ENCODE measurements around the gene SMG6. TPM values are rescaled to one million over a fixed set of nuclear protein-coding genes. Genes with fewer than 3 reads are reported as not detected.

SMG6 gene
- total and polyA plus RNA-seq, 8 donors: 17.0 to 102 (median 24.4) TPM

DNA sequence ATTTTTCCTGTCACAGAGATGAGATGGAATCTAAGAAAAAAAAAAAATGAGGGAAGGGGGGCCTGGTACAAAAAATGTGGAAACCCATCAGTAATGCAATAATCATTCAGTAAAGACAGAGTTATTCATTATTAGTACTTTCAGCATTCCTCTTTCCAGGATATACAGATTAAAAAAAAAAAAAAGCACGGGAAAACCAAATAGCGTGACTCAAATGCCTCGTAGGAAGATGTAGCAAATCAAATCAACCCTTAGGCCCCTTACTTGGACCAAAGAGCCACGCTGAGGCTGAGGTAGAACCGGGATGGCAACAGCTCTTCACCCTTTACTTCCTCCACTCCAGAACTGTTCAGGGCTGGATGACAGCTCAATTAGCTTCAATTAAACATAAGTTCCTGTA lies 52.5 kb downstream of the SMG6 start:
- intact Hi-C loops (cut with DNase I; ENCODE audit: low total_unique reads): no loop called here
- TF ChIP-seq POLR2A (IDR thresholded peaks at IDR 0.05): no peak
- no peak for TF ChIP-seq EP300 (IDR thresholded peaks at IDR 0.05)
- TF ChIP-seq, protein P1, sequence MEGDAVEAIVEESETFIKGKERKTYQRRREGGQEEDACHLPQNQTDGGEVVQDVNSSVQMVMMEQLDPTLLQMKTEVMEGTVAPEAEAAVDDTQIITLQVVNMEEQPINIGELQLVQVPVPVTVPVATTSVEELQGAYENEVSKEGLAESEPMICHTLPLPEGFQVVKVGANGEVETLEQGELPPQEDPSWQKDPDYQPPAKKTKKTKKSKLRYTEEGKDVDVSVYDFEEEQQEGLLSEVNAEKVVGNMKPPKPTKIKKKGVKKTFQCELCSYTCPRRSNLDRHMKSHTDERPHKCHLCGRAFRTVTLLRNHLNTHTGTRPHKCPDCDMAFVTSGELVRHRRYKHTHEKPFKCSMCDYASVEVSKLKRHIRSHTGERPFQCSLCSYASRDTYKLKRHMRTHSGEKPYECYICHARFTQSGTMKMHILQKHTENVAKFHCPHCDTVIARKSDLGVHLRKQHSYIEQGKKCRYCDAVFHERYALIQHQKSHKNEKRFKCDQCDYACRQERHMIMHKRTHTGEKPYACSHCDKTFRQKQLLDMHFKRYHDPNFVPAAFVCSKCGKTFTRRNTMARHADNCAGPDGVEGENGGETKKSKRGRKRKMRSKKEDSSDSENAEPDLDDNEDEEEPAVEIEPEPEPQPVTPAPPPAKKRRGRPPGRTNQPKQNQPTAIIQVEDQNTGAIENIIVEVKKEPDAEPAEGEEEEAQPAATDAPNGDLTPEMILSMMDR (IDR thresholded peaks at IDR 0.05): no peak
- TF ChIP-seq POLR2AphosphoS5 (IDR thresholded peaks at IDR 0.05): no peak
- Histone ChIP-seq H3K4me3 (no peak overlapping the region), H3K27me3 (no peaks in the 10 kb centered on the region), H3K27ac (no peak overlapping the region), H3K4me1 (no peaks in the 10 kb centered on the region), H3K36me3 (peaks cover 3 to 51% (median 35%) of the 10 kb centered on the region in 4 donors), H3K9me3 (no peaks in the 10 kb centered on the region)
- 70 to 88% (median 81%) methylated on average over 5 of the region's 5 CpGs for WGBS, 5 donors
- DNase-seq: no peak

DNA sequence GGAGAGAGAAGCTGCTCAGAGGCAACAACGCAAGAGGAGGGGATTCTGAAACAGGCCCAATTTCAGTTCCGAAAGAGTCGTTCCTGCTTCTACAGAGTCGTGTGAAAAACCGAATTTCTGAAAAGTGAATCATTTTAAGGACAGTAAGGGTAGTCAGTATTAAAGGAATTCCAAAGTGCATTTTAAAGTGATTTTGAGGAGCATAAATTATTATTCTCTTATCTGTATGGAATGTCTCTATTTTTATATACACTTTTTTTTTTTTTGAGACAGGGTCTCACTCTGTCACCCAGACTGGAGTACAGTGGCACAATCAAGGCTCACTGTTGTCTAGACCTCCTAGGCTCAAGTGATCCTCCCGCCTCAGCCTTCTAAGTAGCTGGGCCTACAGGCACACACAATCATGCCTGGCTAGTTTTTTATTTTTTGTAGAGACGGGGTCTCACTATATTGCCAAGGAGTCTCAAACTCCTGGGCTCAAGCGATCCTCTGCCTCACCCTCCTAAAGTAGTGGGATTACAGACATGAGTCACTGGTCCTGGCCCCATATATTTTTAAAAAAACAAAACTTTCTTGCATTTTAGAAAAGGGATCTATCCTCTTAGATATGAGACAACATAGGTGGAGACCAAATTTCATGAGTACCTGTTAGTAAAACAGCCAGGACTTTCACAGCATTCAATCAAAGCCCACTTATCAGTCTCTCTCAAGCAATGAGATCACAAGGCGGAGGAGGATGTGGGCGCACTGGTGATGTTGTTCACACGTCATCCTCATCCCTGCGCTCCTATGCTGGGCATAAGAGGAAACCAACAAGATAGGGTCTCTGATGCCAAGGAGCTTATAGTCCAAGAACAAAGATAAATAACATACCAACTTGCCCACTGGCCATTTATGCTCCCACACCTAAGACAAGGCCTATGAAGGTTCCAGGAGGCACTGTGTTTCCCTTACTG lies 53.2 kb downstream of the SMG6 start:
- TF ChIP-seq, protein P1 (IDR thresholded peaks at IDR 0.05): no peak
- TF ChIP-seq EP300 (IDR thresholded peaks at IDR 0.05) (no peak), POLR2AphosphoS5 (IDR thresholded peaks at IDR 0.05) (no peak), POLR2A (IDR thresholded peaks at IDR 0.05) (no peak)
- no peak overlapping the region for H3K27ac ChIP-seq
- intact Hi-C loops (cut with DNase I; ENCODE audit: low total_unique reads): no loop called here
- no peaks in the 10 kb centered on the region for H3K27me3 ChIP-seq
- no peak overlapping the region for H3K4me3 ChIP-seq
- 89 to 94% (median 92%) methylated on average over 12 of the region's 12 CpGs for WGBS, 5 donors
- DNase-seq: peak in 1 of 2 donors; percentile 49
- peaks cover 0 to under 1% (median 0%) of the 10 kb centered on the region in 4 donors for H3K4me1 ChIP-seq
- H3K36me3 ChIP-seq: peaks cover 3 to 46% (median 32%) of the 10 kb centered on the region in 4 donors
- no peaks in the 10 kb centered on the region for H3K9me3 ChIP-seq

DNA sequence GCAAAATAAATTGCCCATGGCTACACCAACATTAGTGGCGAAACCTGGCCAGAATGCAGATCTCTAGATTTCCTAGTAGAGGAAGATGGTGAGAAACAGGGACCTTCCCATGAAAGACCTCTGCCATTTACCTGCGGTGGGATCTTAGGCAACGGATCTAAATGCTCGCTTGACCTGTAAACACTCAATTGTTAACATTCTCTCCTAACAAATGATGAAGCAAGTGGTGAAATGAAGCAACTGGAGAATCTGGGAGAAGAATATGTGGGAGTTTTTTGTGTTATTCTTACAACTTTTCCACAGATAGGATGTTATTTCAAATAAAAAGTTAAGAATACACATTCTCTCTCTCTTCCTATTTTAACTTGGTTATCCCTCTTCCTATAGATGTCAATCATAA lies 56.6 kb downstream of the SMG6 start:
- H3K36me3 ChIP-seq: peaks cover 12 to 45% (median 39%) of the 10 kb centered on the region in 4 donors
- 87 to 96% (median 89%) methylated on average over 4 of the region's 4 CpGs for WGBS, 5 donors
- no peaks in the 10 kb centered on the region for H3K27me3 ChIP-seq
- TF ChIP-seq, protein P1 (IDR thresholded peaks at IDR 0.05): no peak
- TF ChIP-seq POLR2A (IDR thresholded peaks at IDR 0.05) (no peak), POLR2AphosphoS5 (IDR thresholded peaks at IDR 0.05) (no peak), EP300 (IDR thresholded peaks at IDR 0.05) (no peak)
- H3K9me3 ChIP-seq: no peaks in the 10 kb centered on the region
- intact Hi-C loops (cut with DNase I; ENCODE audit: low total_unique reads): no loop called here
- H3K4me1 ChIP-seq: peaks cover 5 to 13% (median 9%) of the 10 kb centered on the region in 4 donors
- DNase-seq: no peak
- H3K27ac ChIP-seq: no peak overlapping the region
- H3K4me3 ChIP-seq: no peak overlapping the region

DNA sequence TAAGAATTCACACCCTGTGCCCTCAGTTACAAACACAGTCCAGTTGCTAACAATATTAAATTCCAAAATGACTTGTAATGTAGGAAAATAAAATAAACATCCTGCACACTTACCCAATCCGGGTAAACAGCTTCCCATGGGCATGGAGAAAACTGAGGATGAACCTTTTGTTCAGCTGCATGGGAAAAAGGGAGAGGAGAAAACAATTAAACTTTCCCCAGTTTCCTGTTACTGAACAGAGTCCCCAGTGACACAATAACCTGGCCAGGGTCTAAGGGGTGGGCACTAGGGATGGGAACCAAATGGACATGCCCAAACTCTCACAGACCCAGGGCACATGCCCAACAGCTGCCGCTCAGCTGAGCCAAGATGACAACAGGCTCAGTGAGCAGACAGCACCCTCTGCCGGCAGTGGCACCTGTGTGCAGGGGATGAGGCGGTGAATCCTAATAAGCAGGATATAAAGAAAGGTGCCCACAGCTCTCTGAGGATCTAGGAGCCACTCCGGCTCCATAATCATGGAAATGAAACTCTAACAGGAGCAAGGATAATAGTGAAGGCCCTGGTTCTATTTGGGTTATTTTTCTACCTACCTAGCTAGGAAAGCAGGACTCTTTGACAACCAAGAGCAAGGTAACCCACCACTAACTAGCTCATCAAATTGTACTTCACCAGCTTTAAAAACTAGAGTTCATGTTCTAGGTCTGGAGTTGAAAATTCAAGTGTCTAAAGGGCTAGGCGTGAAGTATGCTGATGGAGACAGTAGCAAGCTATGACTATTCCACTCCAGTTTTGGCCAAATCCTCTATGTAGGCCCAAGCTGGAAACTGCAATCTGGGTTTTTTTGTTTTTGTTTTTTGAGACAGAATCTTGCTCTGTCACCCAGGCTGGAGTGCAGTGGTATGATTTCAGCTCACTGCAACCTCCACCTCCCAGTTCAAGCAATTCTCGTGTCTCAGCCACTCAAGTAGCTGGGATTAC lies 58.8 kb downstream of the SMG6 start:
- intact Hi-C loops (cut with DNase I; ENCODE audit: low total_unique reads): loop anchor here (5.0 kb wide), 1 partner anchor 188 kb away; the partner anchor contains the start of gene HIC1
- Histone ChIP-seq H3K4me3 (no peak overlapping the region), H3K4me1 (peaks cover 5 to 14% (median 11%) of the 10 kb centered on the region in 4 donors), H3K27ac (peak overlapping the region in 4 of 5 donors; percentile 62 to 74 (median 70)), H3K36me3 (peaks cover 12 to 35% (median 27%) of the 10 kb centered on the region in 4 donors), H3K9me3 (no peaks in the 10 kb centered on the region), H3K27me3 (no peaks in the 10 kb centered on the region)
- DNase-seq: peak; percentile 85 to 93
- TF ChIP-seq POLR2AphosphoS5 (IDR thresholded peaks at IDR 0.05): peak; percentile 51 to 89 (median 61)
- TF ChIP-seq EP300 (IDR thresholded peaks at IDR 0.05): no peak
- no peak for TF ChIP-seq POLR2A (IDR thresholded peaks at IDR 0.05)
- TF ChIP-seq, protein P1 (IDR thresholded peaks at IDR 0.05): peak in 5 of 7 experiments; percentile 94 to 98 (median 96)
- 23 to 32% (median 30%) methylated on average over 7 of the region's 7 CpGs for WGBS, 5 donors
